ENCODE results near the gene ARID3A.

The ARID3A gene

GRCh38 chr19:934865-935479, 9.1 kb downstream of the ARID3A start:
- no peak for DNase-seq (ENCODE audit: low spot score)
- Histone ChIP-seq H3K27ac (peak overlapping the region; percentile 32 to 69), H3K4me3 (peak overlapping the region; percentile 29)
- TF ChIP-seq CTCF (IDR thresholded peaks at IDR 0.05), result no peak

GRCh38 chr19:936175-936546, 10.3 kb downstream of the ARID3A start:
- Histone ChIP-seq H3K27ac (no peak overlapping the region), H3K4me3 (no peak overlapping the region)
- no peak for TF ChIP-seq CTCF (IDR thresholded peaks at IDR 0.05)
- DNase-seq (ENCODE audit: low spot score), result no peak

GRCh38 chr19:937259-937694, 11.4 kb downstream of the ARID3A start:
- H3K4me3 ChIP-seq, result no peak overlapping the region
- H3K27ac ChIP-seq, result no peak overlapping the region
- TF ChIP-seq CTCF (IDR thresholded peaks at IDR 0.05), result no peak
- DNase-seq (ENCODE audit: low spot score), result no peak

- no peak for TF ChIP-seq CTCF (IDR thresholded peaks at IDR 0.05)
Observed at GRCh38 chr19:938233-938923, 12.5 kb downstream of the ARID3A start.

GRCh38 chr19:939439-939838, 13.6 kb downstream of the ARID3A start:
- DNase-seq (ENCODE audit: low spot score), result no peak
- TF ChIP-seq CTCF (IDR thresholded peaks at IDR 0.05), result no peak
- no peak overlapping the region for H3K4me3 ChIP-seq
- H3K27ac ChIP-seq, result no peak overlapping the region

More at GRCh38 chr19:938233-938923, 12.5 kb downstream of the ARID3A start:
- Histone ChIP-seq H3K27ac (no peak overlapping the region), H3K4me3 (no peak overlapping the region)
- DNase-seq (ENCODE audit: low spot score), result no peak

GRCh38 chr19:939922-940321, 14.1 kb downstream of the ARID3A start:
- TF ChIP-seq CTCF (IDR thresholded peaks at IDR 0.05), result no peak
- Histone ChIP-seq H3K27ac (peak overlapping the region; percentile 85 to 90), H3K4me3 (no peak overlapping the region)
- no peak for DNase-seq (ENCODE audit: low spot score)

Data from coronary artery (tissue), 2 donors.